ENCODE data around the gene ADGRF1. TPM values are rescaled to one million over a fixed set of nuclear protein-coding genes. Genes with fewer than 3 reads are reported as not detected.
"Not testable (repeated sequence)": the region's sequence is repeated elsewhere in the genome, so short reads cannot be mapped to it uniquely, and the experiment has no call there.

ADGRF1 gene
- polyA plus RNA-seq, 10 donors = 0.07 to 0.22 (median 0.14) TPM; not detected in 3

DNA sequence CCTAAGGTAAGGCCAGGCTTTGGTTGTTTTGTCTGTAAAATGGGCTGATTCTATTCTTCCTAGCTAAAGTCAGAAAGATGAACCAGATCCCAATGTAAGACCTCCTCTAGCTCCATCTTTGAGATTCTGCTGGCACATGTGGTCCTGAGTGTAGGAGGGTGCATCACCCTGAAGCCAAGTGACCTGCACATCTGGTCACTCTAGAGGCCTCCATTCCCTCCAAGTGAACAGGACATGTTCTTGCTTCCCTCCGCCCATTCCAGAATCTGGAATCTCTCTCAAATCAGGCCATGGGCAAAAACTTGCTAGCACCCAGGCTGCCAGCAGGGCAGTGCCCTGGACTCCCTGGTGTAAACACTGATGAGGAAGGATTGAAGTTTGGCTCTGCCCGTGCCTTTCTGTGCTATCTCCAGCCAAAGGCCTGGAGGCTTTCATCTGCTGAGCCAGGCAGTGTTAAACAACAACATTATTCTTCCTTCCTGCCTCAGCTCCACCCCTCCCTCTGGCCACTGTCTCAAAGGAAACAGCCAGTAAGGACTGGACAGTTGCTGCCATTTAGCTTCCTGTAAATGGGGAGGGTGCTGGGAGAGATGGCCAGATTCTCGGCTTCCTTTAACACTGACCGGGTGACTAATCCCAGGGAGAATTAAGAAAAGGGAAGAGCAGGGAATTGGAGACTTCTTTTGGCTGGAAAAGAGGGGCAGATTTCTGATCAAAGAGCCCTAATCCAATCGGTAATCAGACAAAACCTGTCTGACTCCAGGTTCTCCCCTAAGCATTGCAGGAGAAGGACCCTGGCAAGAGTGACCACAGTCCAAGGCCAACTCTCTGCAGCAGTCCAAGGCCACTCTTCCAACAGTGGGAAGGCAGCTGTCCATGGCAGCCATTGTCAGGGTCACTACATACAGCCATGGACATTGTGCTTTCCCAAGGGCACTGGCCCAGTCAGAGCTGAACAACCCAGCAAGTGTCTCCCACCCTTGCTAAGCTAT lies 19.5 kb upstream of the ADGRF1 start:
- peak in 1 of 3 donors; percentile 37 for DNase-seq

DNA sequence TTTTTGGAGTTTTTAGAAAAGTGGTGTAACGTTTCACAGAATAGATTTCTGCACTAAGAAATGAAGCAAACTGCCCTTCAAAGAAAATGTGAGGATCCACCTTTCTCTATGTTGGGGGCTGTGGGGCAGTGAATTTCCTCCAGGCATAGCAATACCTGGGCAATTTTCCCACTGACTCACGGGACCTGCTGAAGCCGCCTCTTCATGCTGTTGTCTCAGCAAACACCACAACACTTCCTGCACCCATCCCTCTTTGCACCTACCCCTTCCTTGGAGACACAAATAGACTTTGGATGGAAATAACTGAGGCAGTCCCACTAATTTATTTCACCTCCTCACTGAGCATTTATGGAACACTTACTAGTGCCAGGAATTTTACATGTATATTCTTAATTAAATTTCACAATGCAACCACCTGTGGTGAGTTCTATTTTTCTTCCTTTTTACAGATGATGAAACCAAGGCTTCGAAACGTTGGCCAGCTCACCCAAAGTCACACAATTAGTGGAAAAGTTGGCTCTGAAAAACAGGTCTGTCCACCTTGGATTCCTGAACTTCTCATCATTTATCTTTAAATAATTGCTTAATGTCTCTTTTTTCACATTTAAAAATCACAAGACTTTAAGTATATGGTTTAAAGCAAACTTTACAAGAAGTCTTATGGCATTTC lies 17.2 kb upstream of the ADGRF1 start:
- DNase-seq = no peak

DNA sequence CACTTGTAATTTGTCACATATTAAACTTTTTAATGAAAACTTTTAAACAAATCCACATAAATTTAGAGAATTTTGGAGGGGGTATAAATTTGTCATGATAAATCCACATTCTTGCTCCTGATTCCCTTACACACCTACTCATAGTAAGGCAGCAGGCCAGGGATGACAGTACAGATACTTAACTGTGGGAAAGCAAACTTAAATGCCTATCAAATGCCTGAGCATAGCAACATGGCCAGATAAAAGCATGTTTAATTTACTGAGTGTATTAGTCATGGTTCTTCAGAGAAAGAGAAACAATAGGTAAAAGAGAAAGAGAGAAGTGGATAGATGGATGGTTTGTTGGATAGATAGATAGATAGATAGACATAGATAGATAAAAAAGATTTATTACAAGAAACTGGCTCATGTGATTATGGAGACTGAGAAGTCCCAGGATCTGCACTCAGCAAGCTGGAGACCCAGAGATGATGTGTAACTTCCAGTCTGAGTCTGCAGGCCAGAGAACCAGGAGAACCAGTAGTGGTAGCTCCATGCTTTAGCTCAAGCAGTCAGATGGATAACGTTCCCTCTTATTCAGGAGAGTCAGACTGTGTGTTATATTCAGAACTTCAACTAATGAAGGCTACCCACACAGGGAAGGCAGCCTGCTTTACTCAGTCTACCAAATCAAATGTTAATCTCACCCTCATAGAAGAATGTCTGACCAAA lies 15.9 kb upstream of the ADGRF1 start:
- DNase-seq = no peak

DNA sequence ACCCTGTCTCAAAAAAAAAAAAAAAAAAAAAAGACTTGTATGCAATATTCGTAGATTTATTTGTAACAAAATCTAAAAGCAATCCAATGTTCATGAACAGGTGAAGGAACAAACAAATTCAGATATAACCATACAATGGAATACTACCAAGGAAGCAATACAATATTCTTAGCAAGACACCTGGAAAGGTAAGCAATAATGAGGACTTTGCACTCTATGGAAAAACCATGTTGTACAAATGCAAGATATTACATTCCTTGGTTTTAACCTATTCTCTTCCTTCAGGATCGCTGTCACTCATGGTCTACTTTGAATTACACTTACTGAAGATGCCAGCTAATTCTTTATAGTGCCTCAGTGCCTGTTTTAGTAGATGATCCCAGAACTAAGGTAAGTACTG lies 14.7 kb upstream of the ADGRF1 start:
- DNase-seq = no peak

DNA sequence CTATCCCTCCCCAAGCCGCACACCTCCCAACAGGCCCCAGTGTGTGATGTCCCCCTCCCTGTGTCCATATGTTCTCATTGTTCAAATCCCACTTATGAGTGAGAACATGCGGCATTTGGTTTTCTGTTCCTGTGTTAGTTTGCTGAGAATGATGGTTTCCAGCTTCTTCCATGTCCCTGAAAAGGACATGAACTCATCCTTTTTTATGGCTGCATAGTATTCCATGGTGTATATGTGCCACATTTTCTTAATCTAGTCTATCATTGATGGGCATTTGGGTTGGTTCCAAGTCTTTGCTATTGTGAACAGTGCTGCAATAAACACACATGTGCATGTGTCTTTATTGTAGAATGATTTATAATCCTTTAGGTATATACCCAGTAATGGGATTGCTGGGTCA lies 12.2 kb upstream of the ADGRF1 start:
- DNase-seq = not testable (repeated sequence)

DNA sequence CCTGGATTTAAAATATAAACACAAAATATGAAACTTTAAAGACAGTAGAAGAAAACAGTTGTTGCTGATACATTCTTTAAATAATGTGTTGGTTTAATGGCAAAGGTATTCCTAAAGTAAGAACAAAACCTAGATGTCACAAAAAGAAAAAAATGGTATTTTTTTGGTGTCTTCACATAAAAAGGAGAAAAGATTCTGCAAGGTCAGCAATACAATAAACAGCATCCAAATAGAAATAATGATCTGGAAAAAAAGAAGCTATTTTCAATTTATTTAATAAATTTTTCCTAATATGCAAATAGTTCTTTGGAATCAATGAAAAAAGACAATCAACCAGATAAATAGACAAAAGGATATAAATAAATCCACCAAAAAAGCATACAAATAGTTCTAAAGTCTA lies 6.5 kb upstream of the ADGRF1 start:
- DNase-seq = no peak

DNA sequence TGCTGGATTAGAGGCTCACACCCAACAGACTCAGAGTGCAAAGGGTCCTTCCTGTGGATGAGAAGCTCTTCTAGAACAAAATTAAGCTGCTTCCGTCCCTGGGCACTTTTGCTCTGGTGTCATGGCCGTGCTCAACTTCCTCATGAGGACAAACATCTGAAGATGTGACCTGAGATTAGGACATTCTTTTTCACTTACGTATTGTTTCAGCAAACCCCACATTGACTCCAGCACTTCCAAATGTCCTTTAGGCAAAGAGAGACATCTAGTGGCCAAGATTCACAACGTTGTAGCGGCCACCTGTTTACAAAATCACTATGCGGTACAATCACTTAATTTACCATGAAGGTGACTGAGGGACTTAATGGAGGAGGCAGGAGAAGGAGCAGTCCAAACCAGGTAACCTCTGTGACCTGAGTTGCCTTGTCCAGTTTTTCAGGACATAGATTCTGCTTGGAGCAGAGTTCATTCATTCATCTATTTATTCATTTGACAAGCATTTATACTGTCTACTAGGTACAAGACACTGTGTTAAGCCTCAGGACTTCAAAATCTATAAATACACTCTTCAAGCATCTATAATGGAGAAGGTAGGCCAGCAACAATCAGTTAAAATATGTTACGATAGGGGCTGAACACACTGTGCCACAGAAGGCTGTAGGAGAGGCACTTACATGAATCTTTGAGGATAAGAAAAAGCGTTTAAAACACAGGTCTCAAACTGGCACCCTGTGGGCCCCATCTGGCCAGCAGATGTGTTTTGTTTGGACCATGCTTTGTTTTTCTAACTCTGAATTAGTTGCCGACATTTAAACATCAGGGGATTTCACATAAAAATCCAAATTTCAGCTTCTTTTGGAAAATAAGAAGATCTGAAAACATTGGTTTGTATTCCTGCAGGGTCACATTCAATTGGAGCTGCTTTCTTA lies 5.6 kb upstream of the ADGRF1 start:
- peak; percentile 61 to 86 (median 69) for DNase-seq

DNA sequence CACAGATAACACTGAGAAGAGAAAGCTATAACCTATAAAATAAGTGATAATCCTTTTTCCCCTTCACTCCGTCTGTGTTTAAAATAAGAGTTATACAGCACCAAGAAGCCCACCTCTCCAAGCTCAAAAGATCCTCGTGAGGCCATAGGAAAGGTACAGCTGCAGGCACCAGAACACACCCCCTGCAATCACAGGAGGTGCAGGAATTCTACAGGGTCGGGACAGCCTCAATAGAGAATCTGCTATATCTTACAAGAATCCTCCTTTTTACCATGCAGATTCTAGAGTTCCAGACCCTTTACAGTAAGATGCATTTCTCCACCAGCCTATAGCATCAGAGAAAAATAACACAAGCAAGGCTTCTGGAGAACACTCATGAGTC lies 5.0 kb upstream of the ADGRF1 start:
- no peak for DNase-seq

DNA sequence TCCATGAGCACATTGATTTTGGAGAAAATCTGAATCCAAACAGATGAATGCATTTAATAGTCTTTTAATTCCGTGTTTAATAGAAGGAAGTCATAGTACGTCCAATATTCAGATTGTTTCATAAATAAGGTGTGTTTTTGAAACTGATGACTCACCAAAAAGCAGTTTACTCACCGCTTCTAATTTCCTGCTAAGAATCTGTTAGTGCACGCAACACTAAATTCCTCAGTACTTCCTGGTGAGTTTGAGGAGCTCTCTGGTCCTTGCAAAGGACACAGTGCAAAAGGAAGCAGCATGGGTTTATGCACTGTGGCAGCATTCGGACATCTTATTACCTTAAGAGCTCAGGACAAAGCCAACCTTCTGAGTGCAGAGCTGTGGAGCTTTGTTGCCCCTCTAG lies 2.3 kb upstream of the ADGRF1 start:
- no peak for DNase-seq

DNA sequence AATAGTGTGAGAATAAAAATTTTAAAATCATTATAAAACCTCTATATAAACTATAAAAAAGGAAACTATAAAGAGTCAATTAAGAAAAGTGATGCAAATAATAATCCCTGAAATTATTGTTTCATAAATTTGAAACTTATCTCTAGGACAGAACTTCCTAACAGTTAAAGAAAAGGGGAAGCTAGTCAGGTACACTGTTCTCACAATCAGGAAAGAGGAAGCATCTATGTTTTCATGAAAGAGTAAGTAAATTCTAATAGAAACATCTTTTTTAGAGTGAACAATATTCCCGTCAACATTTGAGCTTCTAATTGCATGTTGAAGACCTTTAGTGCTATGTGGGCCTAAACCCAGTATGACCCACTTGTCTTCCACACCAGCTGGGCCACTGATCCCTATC lies 1.2 kb upstream of the ADGRF1 start:
- no peak for DNase-seq

DNA sequence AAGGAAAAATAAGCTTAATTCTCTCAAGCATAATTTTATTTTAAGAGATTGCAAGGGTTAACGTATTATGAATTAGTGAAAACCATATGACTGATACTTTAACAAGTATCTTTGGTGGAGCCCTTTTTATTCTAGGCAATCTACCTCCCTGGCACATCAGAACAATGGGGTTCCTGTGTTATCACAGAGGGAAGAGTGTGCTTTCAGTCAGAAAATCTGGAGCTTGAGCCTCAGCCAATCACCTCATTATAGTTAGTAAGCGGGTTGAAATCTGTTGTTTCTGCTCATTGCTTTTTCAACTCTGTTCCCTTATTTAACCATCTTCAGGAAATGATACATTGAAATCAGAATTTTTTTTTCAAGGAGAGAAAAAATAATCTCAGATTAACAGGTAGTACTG lies 391 bp downstream of the ADGRF1 start:
- no peak for DNase-seq

DNA sequence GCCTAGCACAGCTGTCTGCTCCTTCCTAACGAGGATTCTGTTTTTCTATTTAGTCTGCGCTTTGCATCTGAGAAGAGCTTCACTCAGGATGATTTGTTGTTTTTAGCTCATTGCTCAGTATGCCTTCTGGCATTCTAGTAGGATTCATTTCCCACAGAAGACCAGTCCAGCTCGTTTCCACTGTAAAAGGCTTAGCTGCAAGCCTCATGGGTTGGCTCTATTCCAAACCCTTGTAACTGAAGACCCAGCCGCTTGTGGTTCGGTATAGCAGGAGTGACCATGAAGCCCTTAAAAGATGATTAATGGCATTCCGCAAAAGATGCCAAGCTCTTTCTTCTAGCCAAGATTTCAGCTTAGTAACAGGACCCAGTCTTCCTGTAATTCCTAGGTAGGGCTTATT lies 7.2 kb downstream of the ADGRF1 start:
- peak; percentile 71 to 88 (median 84) for DNase-seq

DNA sequence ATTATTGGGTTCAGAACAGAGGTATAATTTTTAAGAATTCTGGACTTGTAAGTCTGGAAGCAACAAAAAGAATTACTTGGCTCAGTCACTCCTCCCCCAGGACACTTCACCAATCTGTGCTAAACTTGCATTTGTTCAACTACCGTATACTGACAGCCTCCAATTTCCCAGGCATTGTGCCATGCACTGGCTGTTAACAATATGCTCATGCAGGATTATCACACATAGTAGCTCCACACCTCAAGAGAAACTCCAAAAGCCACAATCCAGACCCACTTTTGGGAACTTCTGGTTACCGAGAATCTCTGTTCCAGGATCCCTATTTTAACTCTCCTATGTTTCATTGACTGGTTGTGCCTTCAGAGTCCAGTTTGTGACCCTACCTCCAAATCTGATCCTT lies 7.7 kb downstream of the ADGRF1 start:
- DNase-seq = peak in 1 of 3 donors; percentile 13

DNA sequence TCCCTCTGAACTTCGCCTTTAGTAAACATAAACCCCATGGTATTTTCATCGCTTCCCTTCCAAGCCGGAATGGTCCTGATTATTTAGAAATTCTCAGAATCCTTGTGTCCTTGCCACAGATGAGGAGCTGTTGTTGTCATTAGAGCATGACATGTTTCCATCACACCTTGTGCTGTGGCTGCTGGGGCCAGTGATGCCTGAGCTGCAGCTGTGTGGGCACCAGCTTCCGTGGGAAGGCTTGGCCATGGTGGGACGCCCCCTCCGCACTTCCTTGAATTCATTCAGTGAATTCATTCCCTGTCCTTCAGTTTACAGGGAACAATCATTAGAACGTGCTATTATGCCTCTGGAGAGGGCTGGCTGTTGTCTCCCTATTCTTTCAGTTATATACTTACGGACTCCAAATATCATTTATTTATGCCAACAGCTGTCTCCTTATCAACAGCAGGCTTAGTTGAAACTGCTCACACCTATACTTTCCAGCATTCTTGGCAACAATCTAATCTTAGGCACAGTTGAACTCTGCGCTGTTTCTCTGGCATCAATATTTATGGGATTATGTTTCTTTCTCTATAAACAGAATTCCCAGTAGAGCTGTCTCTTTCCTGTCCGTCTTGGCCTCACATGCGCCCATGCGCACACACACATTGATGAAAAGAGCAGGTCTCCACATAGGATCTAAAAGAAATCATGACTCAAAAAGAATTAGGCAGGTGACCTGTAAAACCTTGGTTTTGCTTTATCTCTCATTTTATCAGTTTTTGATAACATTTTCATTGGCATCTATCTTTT lies 9.0 kb downstream of the ADGRF1 start:
- peak in 1 of 3 donors; percentile 38 for DNase-seq

DNA sequence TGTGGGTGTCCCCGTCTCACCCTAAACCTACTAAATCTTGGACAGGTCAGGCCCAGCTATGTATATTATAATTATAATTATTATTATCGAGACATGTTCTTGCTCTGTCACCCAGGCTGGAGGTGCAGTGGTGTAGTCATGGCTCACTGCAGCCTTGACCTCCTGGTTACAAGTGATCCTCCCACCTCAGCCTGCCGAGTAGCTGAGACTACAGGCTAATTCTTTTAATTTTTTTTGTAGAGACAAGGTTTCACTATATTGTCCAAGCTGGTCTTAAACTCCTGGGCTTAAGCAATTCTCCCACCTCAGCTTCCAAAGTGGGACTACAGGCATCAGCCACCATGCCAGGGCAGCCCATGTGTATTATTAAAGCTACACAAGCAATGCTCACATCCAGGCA lies 10.5 kb downstream of the ADGRF1 start:
- DNase-seq = no peak

DNA sequence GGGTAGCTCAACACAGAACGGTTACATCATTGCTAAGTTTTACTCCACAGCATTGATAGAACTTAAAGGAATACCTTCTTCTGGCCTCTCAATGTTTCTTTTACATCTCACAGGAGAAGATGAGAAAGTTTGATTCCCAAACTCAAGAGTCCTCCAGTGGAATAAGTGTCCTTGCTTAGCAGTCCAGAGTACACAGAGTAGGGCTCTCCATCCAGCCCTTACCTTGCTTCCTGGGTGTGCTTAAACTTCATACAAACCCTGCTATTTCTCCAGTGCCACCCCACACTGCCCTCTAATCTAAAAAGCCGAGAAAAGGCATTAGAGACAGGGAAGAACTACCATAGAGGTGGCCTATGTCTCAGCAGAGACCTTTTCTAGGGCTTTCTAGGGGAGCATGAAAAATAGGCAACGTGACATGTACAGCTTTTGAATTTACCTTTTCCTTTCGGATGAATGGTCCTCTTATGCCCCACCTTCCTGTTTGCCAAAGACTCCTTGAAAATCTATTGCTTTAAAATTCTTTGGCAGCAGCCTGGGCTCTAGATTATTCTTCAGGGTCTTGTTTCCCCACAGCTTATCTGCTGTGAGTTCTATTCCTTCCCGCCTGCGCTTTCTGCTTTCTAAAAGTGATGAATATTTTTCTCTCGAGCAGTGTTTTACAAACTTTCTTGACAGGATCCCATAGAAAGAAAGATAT lies 12.1 kb downstream of the ADGRF1 start:
- DNase-seq = no peak

DNA sequence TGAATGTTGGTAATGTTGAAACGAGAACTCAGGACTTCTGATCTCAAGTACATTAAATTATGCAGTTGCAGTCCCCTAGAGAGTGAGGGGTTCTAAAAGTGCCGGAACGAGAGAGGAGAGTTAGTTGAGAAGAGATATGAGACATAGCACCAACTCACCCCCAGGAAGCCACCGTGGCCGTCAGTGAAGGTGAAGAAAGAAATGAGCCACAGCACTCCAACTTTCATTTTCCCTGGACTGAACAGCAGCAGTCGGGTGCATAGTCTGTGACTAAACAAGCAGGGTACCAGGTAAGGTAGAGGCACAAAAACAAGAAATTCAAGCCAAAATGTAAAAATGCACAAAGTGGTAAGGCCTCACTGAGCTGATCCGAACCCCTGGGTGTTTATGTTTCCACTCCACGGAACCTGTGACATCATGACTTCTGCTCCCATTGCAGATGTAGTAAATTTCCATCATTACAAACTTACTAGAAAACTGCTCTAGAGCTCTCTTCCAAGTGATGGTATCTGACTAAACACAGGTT lies 13.2 kb downstream of the ADGRF1 start:
- DNase-seq = no peak

DNA sequence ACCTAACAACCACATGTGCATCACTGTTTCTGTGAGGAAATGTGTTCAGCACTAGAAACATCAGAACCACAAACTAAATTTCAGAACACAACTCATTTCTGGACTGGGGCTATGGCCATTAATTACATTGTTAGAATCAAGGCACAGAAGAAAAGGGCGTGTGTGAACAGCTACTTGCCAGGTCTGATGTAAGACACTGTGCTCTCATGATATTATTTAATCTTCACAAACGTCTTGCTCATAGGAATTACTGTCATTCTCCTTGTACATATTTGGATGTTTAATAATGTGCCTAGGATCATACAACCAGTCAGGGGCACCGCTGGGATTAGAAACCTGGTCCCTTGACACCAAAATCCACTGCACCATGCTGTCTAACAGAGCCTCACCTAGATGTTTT lies 14.8 kb downstream of the ADGRF1 start:
- no peak for DNase-seq

DNA sequence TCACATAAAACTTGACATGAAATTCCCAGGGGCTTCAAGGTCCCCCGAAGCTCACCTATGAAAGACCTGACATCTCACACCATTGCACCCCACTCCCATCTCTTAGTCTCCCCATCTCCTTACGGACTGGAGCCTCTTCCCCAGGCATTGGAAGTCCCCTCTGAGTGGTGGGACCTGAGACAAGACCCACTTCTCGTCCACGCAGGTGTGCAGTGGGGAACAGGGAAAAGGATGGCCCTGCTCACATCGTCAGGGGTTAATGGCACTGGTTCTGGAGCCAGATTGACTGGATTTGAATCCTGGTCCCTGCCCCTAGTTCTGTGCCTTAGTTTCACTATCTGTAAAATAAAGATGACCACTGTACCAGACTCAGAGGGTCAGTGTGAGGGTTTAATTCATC lies 15.5 kb downstream of the ADGRF1 start:
- DNase-seq = no peak

DNA sequence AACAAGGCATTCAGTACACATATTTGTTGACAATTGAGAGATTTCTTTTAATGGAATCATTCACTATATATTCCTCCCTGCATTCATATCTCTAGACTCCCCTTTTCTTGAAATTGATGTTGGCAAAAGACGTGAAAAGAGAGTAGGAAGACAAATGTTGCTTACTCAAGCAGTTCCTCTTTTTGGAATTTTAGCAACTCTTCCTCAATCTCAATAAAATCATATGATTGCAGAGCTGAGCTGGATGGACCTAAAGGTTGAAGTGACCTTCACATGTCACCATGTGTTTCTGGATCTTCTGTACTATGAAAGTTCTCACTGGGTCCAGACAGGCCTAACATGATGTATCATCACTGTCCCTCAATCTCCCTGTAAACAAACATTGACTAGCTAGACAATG lies 18.6 kb downstream of the ADGRF1 start:
- no peak for DNase-seq
